Measurements from ENCODE around the gene STK40.

DNA sequence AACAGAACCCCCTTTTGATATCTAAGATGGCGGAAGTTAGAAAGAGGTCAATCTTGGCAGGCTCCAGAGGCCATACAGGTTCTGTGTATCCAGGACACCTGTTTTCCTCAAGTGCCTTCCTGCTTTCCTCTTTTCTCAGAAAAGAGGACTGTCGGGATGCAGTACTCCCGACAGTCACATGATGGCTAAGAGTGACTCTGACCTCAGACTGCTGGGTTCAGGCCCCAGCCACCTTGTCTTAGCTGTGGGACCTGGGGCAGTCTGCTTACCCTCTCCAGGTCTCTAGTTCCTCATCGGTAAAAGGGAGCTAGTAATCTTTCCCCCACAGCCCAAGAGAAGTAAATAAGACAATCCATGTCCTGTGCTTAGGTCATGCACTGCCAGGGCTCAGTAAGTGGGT is 29.9 kb downstream of the STK40 start:
- TF ChIP-seq, protein P1, sequence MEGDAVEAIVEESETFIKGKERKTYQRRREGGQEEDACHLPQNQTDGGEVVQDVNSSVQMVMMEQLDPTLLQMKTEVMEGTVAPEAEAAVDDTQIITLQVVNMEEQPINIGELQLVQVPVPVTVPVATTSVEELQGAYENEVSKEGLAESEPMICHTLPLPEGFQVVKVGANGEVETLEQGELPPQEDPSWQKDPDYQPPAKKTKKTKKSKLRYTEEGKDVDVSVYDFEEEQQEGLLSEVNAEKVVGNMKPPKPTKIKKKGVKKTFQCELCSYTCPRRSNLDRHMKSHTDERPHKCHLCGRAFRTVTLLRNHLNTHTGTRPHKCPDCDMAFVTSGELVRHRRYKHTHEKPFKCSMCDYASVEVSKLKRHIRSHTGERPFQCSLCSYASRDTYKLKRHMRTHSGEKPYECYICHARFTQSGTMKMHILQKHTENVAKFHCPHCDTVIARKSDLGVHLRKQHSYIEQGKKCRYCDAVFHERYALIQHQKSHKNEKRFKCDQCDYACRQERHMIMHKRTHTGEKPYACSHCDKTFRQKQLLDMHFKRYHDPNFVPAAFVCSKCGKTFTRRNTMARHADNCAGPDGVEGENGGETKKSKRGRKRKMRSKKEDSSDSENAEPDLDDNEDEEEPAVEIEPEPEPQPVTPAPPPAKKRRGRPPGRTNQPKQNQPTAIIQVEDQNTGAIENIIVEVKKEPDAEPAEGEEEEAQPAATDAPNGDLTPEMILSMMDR (IDR thresholded peaks at IDR 0.05), result no peak
- no peak for TF ChIP-seq POLR2A (IDR thresholded peaks at IDR 0.05)

Measured in uterus (tissue), 2 donors.